ENCODE data around the gene EMC1.

The EMC1 gene

GRCh38 chr1:19177811-19178210, 73.5 kb downstream of the EMC1 start:
- TF ChIP-seq SALL2 (tag by site-specific recombination; IDR thresholded peaks at IDR 0.05; ENCODE audit: borderline replicate concordance) (no peak), ZFP37 (tag by site-specific recombination; IDR thresholded peaks at IDR 0.05) (no peak), ZNF645 (tag by site-specific recombination; IDR thresholded peaks at IDR 0.05) (no peak), ZNF548 (tag by site-specific recombination; IDR thresholded peaks at IDR 0.05) (no peak), KLF17 (tag by site-specific recombination; IDR thresholded peaks at IDR 0.05) (no peak), ZNF391 (tag by site-specific recombination; IDR thresholded peaks at IDR 0.05; ENCODE audit: borderline replicate concordance, low read depth) (no peak), ZBTB10 (tag by site-specific recombination; IDR thresholded peaks at IDR 0.05) (no peak), ZBTB20 (tag by site-specific recombination; IDR thresholded peaks at IDR 0.05) (no peak)
- TF ChIP-seq, protein P1, sequence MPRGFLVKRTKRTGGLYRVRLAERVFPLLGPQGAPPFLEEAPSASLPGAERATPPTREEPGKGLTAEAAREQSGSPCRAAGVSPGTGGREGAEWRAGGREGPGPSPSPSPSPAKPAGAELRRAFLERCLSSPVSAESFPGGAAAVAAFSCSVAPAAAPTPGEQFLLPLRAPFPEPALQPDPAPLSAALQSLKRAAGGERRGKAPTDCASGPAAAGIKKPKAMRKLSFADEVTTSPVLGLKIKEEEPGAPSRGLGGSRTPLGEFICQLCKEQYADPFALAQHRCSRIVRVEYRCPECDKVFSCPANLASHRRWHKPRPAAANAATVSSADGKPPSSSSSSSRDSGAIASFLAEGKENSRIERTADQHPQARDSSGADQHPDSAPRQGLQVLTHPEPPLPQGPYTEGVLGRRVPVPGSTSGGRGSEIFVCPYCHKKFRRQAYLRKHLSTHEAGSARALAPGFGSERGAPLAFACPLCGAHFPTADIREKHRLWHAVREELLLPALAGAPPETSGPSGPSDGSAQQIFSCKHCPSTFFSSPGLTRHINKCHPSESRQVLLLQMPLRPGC (tag by site-specific recombination; IDR thresholded peaks at IDR 0.05), result no peak
- no peaks in the 10 kb centered on the region for H3K4me1 ChIP-seq (ENCODE audit: control insufficient read depth, insufficient read depth, low read length)
- POLR2A ChIA-PET, result no interaction called here
- CTCF ChIA-PET, result interaction anchor here (0.9 to 2.1 kb wide), 4 partner anchors 13 to 476 kb away, joined by 3 to 14 read pairs (median 8); no protein-coding TSS in a partner anchor
- H3K36me3 ChIP-seq (ENCODE audit: control insufficient read depth in 2 of 2, insufficient read depth in 1 of 2, low read length in 2 of 2), result peaks cover 65 to 98% of the 10 kb centered on the region in 2 experiments
- no peak overlapping the region for H3K27ac ChIP-seq (ENCODE audit: extremely low read depth, low read depth, low read length)
- no peaks in the 10 kb centered on the region for H3K9me3 ChIP-seq (ENCODE audit: control insufficient read depth, insufficient read depth, low read depth, low read length)
- H3K4me3 ChIP-seq (ENCODE audit: low read depth, low read length), result no peak overlapping the region

GRCh38 chr1:19169642-19170041, 81.7 kb downstream of the EMC1 start:
- CTCF ChIA-PET, result interaction anchor here (0.5 to 1.1 kb wide), 4 partner anchors 10 to 1043 kb away, joined by 3 to 5 read pairs (median 4); no protein-coding TSS in a partner anchor
- H3K9me3 ChIP-seq (ENCODE audit: control insufficient read depth, insufficient read depth, low read depth, low read length), result no peaks in the 10 kb centered on the region
- H3K36me3 ChIP-seq (ENCODE audit: control insufficient read depth in 2 of 2, insufficient read depth in 1 of 2, low read length in 2 of 2), result peaks cover 62 to 99% of the 10 kb centered on the region in 2 experiments
- TF ChIP-seq PRDM1 (tag by site-specific recombination; IDR thresholded peaks at IDR 0.05), result peak; percentile 85
- TF ChIP-seq ZNF221 (tag by site-specific recombination; IDR thresholded peaks at IDR 0.05; ENCODE audit: borderline replicate concordance), result no peak
- no peak overlapping the region for H3K4me3 ChIP-seq (ENCODE audit: low read depth, low read length)
- no peak overlapping the region for H3K27ac ChIP-seq (ENCODE audit: extremely low read depth, low read depth, low read length)
- POLR2A ChIA-PET, result no interaction called here
- no peaks in the 10 kb centered on the region for H3K4me1 ChIP-seq (ENCODE audit: control insufficient read depth, insufficient read depth, low read length)

DNA sequence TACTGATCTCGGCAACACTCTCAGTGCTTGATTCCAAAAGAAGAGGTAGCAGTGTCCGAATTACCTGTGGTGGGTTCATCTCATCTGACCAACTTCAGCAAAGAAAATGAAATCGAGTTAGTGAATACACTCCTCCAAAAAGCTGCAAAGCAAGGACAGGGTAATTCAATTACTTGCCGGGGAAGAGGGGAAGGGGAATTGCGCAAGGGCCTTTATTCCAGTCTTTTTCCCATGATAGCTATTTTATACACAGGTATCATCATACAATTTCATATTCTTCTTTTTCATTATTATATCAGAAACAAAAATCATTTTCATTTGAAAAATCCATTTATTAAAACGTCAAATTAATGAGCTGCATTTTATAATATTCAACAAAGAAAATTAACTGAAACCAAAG, 84.2 kb downstream of the EMC1 start:
- no peak overlapping the region for H3K27ac ChIP-seq (ENCODE audit: extremely low read depth, low read depth, low read length)
- no peak overlapping the region for H3K4me3 ChIP-seq (ENCODE audit: low read depth, low read length)
- ChIA-PET CTCF (interaction anchor here (1.1 kb wide), 2 partner anchors 11 to 32 kb away, joined by 3 read pairs; no protein-coding TSS in a partner anchor), POLR2A (interaction anchor here (0.6 kb wide), 1 partner anchor 482 kb away, joined by 3 read pairs; no protein-coding TSS in a partner anchor)
- H3K9me3 ChIP-seq (ENCODE audit: control insufficient read depth, insufficient read depth, low read depth, low read length), result no peaks in the 10 kb centered on the region
- peaks cover 47 to 100% of the 10 kb centered on the region in 2 experiments for H3K36me3 ChIP-seq (ENCODE audit: control insufficient read depth in 2 of 2, insufficient read depth in 1 of 2, low read length in 2 of 2)
- no peaks in the 10 kb centered on the region for H3K4me1 ChIP-seq (ENCODE audit: control insufficient read depth, insufficient read depth, low read length)
- TF ChIP-seq ZNF223 (tag by site-specific recombination; IDR thresholded peaks at IDR 0.05) (no peak), ZNF292 (tag by site-specific recombination; IDR thresholded peaks at IDR 0.05; ENCODE audit: borderline replicate concordance, low read depth) (no peak), ZNF138 (tag by site-specific recombination; IDR thresholded peaks at IDR 0.05; ENCODE audit: borderline replicate concordance) (no peak), FEZF1 (tag by site-specific recombination; IDR thresholded peaks at IDR 0.05) (no peak), ZNF558 (tag by site-specific recombination; IDR thresholded peaks at IDR 0.05) (no peak)

All from HEK293 (cell line).